GM19463 (cell line): ENCODE results near the gene TRABD2B.

Experiments used
- ATAC-seq: cut with Tn5 transposase; IDR thresholded peaks from one replicate; pipeline ENCODE4 v1.9.1; 2021; ENCODE audit warnings: mild to moderate bottlenecking, moderate library complexity; ENCODE audit not compliant: unreplicated experiment

Gene TRABD2B

GRCh38 chr1:47938520-47938919, 58.7 kb downstream of the TRABD2B start:
- no peak for ATAC-seq

GRCh38 chr1:47937586-47938254, 59.5 kb downstream of the TRABD2B start:
- no peak for ATAC-seq

GRCh38 chr1:47936916-47937551, 60.2 kb downstream of the TRABD2B start:
- ATAC-seq, result no peak

GRCh38 chr1:47935856-47936255, 61.3 kb downstream of the TRABD2B start:
- ATAC-seq, result no peak

- no peak for ATAC-seq
Observed at GRCh38 chr1:47935163-47935562, 62.0 kb downstream of the TRABD2B start.

- ATAC-seq, result no peak
Observed at GRCh38 chr1:47934243-47934805, 62.9 kb downstream of the TRABD2B start.

GRCh38 chr1:47932743-47933142, 64.4 kb downstream of the TRABD2B start:
- no peak for ATAC-seq

- ATAC-seq, result no peak
Observed at GRCh38 chr1:47931395-47931794, 65.8 kb downstream of the TRABD2B start.

- no peak for ATAC-seq
Observed at GRCh38 chr1:47930210-47930840, 66.9 kb downstream of the TRABD2B start.

- ATAC-seq, result no peak
Observed at GRCh38 chr1:47927165-47927564, 70.0 kb downstream of the TRABD2B start.

- ATAC-seq, result no peak
Observed at GRCh38 chr1:47926461-47926999, 70.7 kb downstream of the TRABD2B start.

- ATAC-seq, result no peak
Observed at GRCh38 chr1:47924270-47925048, 72.7 kb downstream of the TRABD2B start.

GRCh38 chr1:47921935-47922415, 75.2 kb downstream of the TRABD2B start:
- ATAC-seq, result no peak

- ATAC-seq, result no peak
Observed at GRCh38 chr1:47919113-47919833, 77.9 kb downstream of the TRABD2B start.

- ATAC-seq, result no peak
Observed at GRCh38 chr1:47918257-47918867, 78.8 kb downstream of the TRABD2B start.

- no peak for ATAC-seq
Observed at GRCh38 chr1:47917687-47918086, 79.5 kb downstream of the TRABD2B start.

GRCh38 chr1:47915677-47916353, 81.4 kb downstream of the TRABD2B start:
- no peak for ATAC-seq

GRCh38 chr1:47914952-47915676, 82.1 kb downstream of the TRABD2B start:
- ATAC-seq, result no peak
